Measurements from ENCODE around the gene AP1M2.
A peak's percentile ranks its signal among the peaks of the same experiment; 100 is the strongest.
"Not testable (repeated sequence)": the region's sequence is repeated elsewhere in the genome, so short reads cannot be mapped to it uniquely, and the experiment has no call there.

The AP1M2 gene

DNA sequence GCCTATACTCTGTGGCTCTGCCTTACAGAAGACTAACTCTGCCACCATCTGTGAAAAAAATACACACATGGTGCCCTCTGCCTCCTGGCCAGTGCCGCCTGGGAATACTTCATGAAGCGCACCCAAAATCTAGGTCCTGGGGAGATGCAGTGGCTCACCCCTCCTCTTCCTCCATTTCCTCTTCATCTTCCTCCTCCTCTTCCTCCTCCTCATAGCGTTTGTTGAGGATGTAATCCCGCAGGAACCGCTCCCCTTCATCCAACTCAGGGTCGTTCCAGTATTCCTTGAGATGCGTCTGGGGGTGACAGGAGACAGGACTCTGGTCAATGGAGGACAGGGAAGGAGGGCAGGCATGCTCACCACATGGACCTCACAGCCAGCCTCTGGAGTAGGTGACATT lies 27.0 kb downstream of the AP1M2 start:
- no peak for DNase-seq

DNA sequence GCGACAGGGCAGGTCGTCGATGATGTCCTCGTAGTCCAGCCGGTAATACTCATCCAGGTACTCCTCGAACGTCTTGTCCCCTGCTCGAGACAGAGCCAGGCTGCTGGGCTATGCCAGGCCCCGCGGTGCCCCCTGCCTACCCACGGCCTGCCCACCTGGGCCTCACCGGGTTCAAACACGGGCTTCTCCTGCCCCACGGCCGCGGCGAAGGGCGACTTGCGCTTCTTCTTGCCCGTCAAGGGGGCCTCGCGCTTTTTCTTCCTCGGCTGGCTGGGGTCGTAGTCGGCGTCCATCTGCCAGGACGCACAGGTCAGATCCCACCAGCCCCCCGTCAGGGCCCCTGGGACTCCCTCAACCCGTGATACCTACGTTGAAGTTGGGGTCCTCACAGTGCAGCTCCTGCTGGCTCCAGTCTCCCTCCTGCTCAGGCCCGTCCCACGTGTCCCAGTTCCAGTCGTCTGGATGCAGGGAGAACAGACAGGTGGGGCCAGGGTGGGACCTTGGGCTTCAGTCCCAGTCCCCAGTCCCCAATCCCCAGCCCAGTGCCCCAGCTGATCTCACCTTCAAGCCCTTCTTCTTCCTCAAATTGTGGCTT lies 29.4 kb downstream of the AP1M2 start:
- no peak for DNase-seq

DNA sequence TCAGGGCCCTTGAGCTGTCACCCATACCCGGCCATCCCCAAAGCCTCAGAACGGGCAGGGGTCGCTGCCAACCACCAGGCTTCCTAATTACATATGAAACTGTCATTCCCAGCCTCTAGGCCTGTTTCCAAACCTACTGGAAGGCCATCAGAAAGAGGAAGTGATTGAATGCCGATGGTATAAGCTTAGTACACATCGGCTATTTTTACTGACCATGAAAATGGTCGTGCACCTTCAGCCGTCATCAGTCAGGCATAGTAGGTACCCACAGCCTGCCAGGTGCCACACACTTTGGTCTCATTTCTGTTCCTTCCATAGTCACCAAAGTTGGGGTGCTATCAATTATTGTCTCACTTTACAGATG lies 31.5 kb downstream of the AP1M2 start:
- DNase-seq, result no peak

DNA sequence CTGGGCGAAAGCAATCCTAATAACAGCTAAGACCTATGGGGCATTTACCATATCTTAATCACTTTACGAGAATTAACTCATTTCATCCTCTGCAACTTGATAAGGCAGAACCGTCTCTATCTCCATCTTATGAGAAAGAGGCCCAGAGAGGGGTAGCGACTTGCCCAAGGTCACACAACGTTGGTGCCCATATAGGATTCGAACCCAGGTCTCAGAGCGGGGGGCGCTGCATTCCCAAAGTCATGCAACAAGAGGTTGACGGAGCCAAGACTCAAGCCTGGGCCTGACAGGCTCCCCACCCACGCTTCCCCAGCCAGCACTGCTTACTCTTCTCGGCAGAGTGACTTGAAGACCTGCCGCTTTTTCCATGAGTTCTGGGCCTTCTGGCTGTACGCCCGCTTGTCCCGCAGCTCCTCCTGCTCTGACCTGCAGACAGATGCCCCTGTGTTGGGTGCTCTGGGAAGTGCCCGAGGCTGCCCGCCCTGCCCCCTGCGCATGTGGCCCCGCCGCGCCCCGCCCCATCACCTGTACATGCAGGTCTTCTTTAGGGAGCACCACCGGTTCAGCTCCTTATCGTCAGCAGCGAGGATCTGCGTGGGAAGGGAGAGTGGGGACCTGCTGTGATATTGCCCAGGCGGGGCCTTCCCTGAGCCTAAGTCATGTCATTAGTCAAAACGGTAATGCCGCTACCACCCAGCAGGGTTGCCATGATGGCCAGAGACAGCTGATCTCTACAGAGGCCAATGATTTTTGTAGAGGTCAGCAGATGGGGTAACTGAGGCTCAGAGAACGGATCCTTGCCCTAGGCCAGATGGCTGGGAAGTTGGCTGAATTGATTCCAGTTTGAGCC lies 32.1 kb downstream of the AP1M2 start:
- DNase-seq, result no peak

DNA sequence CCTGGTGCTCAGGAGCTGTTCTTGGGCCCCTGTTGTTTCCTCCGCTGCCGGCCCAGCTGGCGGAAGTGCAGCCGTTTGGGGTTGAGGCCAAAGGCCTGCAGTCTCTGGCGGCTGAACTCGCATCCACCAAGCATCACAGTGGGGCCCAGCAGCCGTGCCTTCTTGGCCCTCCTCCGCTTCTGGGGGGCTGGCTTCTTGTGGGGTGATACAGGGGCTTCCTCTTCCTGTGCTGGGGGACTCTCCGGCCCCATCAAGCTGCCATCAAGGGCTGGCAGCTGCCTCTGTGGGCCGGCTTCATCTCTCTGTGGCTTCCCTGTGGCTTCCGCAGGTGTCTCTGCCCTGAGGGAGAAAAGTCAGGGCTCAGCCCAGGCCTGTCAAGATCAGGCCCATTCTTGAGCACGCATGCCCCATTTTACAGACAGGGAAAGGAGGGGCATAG lies 33.1 kb downstream of the AP1M2 start:
- DNase-seq, result peak in 1 of 2 donors; percentile 97

DNA sequence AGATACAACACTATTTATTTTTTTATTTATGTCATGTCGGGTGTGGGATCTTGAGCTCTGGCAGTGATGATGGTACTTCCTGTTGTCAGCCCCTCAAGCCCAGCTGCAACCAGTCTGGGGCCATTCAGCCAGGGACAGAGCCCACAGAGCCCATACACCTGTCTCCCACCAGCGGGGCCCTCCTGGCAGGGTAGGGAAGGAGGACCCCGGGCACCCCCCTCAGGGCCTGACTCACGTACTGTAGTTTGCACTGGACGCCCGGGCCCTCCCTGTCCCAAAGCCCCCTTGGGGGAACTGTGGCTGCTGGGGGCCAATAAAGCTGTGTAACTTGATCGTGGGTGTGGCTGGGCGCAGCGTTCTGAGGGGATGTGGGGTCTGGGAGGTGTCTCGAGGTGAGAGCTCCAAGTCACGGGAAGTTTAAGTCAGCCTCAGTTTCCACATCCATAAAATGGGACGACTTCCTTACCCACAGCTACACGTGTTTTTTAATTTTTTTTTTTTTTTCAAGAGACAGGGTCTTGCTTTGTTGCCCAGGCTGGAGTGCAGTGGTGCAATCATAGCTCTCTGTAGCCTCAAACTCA lies 33.9 kb downstream of the AP1M2 start:
- DNase-seq, result no peak

DNA sequence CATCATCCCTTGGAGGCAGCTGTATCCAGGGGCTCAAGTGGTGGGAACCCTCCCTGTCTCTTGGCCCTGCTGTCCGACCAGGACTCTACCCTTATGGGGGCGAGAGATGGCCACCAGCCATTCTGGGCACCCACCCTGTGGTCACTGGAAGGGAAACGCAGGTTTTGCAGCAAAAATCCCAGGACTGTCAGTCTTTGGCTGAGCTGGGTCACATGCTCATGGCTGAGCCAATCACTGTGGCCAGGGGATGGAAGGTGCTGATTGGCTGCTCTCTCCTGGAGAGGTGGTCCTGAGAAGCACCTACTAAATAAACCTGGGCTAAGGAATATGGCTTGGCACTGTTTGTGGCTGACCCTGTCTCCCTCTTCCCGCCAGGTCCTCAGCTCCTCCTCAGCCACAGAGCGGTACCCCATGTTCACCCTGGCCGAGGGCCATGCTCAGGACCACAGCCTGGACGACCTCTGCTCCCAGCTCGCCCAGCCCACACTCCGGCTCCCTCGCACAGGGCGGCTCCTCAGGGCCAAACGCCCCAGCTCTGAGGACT lies 34.5 kb downstream of the AP1M2 start:
- DNase-seq, result no peak

DNA sequence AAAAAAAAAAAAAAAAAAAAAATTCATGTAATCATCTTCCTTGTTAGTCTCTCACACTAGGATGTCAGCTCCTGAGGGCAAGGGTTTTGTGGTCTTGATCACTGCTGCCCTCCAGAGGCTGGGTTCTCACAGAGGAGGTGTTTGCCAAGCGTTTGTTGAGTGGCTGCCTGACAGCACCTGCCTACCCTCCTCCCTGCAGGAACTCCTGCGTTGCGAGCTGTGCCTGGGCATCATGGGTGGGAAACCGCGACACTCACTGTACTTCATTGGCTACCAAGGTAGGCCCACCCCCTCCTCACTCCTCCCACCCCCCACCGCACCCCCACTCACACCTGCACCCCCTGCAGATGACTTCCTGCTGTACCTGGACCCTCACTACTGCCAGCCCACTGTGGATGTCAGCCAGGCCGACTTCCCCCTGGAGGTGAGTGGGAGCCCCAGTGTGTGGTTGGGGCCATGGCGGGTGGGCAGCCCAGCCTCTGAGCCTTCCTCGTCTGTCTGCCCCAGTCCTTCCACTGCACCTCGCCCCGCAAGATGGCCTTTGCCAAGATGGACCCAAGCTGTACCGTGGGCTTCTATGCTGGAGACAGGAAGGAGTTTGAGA lies 35.3 kb downstream of the AP1M2 start:
- DNase-seq, result no peak

DNA sequence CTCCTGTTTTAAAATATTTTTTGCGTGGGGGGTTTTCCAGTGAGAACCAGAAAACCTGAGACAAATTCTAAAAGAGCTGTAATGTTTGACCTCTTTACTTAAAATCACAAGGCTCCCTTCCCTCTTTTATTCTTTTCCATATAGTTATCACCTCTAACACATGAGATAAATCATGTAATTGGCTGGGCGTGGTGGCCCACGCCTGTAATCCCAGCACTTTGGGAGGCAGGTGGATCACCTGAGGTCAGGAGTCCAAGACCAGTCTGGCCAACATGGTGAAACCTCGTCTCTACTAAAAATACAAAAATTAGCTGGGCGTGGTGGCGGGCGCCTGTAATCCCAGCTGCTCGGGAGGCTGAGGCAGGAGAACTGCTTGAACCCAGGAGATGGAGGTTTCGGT lies 36.1 kb downstream of the AP1M2 start:
- DNase-seq, result not testable (repeated sequence)

DNA sequence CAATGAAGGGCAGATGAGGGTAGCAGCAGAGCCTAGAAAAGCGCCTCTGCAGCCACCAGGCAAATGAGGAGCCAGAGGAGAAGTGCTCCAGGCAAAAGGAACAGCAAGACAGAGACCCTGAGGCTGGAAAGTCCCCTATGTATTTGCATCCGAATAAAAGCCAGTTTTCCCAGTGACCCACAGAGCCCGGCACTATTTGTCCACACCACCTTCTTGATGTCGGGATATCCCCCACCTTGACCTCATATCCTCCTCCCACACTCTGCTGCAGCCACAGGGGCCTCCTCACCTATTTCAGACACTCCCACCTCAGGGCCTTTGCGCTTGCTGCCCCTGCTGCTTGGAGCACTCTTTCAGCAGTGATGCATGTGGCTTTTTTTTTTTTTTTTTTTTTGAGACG lies 36.8 kb downstream of the AP1M2 start:
- no peak for DNase-seq

DNA sequence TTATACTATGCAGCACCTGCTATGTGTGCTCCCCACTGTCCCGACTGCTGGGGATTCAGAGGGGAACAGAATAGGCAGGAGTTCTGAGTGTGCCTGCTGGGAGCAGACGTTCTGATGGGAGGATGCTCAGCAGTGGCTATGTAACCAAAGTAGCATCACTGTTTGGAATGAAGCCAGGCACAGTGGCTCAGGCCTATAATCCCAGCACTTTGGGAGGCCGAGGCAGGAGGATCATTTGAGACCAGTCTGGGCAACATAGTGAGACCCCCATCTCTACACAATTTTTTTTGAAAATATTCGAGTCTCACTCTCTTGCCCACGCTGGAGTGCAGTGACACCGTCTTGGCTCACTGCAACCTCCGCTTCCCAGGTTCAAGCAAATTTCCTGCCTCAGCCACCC lies 37.4 kb downstream of the AP1M2 start:
- DNase-seq, result no peak

DNA sequence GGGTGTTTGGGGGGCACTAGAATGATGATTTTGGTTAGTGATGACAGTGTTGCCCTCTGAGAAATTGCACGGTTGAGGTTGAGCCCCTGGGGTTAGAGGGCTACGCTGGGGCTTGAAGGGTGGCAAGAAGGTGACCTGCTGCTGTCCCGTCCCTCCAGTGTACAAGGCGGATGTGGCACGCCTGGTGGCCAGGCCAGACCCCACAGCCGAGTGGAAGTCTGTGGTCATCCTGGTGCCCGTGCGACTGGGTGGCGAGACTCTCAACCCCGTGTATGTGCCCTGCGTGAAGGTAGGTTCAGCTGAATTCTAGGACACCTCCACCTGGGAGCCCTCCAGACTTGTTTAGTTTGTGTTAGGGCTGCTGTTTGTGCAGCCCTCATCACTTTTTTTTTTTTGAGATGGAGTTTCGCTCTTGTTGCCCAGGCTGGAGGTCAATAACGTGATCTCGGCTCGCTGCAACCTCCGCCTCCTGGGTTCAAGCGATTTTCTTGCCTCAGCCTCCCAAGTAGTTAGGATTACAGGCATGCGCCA lies 38.3 kb downstream of the AP1M2 start:
- no peak for DNase-seq

DNA sequence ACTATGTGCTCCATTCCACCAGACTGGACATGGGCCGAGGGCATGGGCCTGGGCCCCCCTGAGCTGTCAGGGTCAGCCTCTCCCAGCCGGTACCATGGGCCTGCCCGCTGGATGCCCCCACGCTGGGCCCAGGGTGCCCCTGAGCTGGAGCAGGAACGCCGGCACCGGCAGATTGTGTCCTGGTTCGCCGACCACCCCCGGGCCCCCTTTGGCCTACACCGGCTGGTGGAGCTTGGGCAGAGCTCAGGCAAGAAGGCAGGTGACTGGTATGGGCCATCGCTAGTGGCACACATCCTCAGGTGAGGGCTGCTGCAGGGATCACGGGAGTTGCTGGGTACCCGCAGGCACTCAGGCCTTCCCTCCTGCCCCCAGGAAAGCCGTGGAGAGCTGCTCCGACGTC lies 40.3 kb downstream of the AP1M2 start:
- DNase-seq, result no peak

DNA sequence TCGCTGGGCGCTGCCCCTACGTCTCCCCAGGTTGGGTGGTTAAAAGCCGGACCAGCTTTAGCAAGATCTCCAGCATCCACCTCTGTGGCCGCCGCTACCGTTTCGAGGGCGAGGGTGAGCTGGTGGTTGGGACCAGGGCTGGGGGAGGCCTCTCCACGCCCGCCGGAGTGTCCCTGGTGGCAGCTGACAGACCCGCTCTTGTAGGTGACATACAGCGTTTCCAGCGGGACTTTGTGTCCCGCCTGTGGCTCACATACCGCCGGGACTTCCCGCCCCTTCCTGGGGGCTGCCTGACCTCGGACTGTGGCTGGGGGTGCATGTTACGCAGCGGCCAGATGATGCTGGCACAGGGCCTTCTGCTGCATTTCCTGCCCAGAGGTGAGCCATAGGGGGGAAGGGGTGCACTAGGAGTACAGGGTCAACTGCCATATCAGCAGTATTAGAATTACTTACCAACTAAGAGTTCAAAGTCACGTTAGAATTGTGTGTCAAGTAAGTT lies 42.3 kb downstream of the AP1M2 start:
- DNase-seq, result no peak

DNA sequence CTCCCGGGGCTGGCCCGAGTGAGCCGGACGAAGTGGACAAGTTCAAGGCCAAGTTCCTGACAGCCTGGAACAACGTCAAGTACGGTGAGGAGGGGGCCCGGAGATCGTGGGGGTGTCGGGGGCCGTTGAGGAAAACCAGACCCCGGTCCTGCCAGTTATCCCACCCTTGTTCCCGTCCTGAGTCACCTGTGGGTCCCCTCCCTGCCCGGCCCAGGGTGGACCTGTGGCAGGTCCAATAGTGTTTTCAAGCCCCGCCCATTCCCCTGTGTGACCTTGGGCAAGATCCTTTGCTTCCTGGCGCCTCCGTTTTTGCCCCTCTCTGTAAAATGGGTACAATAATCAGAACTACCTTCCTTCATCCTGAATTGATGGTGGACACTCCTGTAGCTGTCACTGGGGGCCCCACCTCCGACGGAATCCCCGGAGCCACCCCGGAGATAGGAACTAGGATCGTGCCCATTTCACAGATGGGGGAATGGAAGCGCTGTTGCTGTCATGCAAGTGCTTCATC lies 42.8 kb downstream of the AP1M2 start:
- peak in 1 of 2 donors; percentile 48 for DNase-seq

DNA sequence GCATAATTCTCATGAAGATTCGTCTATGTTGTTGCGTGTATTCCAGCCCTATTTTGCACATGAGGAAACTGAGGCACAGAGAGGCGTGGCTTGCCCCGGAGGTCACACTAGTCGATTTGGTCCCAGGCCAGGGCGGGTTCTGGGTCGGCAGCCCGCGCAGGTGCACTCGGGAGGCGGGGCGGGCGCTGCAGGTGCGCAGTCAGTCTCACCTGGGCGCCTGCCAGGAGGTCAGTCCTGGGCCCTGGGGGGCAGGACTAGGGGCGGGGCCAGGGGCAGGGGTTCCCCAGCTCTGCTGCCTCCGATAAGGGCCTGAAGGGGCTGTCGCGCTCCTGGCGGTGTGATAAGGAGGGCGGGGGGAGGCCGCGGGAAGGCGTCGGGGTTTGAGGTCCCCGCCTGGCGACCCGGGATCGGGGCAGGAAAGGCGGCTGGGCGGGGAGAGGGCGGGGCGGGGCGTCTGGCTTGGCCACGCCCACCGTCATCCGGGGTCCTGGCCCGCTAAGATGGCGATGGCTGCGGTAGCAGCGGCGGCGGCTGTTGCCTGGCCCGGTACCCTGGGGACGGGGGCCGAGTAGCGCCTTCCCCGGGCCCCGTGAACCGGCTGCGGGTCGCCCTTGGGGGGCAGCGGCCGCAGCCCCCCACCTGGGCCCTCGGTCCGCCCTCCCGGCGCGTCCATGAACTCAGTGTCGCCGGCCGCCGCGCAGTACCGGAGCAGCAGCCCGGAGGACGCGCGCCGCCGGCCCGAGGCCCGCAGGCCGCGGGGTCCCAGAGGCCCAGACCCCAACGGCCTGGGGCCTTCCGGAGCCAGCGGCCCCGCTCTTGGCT lies 43.5 kb downstream of the AP1M2 start, which contains the start of gene ATG4D:
Gene ATG4D (plus strand): TSS at position 485 of the 822 bp plus-strand sequence. CDS start 187 bp downstream, at position 672.
- peak; percentile 32 to 74 for DNase-seq

DNA sequence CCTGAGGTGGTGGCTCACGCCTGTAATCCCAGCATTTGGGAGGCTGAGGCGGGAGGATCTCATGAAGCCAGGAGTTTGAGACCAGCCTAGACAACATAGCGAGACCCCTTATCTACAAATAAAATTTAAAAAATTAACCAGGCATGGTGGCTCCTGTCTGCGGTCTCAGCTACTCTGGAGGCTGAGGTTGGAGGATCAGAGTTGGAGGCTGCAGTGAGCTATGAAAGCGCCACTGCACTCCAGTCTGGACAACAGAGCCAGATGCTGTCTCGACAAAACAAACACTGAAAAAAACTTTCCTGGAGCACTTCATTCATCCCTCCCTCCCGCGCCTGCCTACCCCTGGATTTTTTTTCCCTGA lies 44.1 kb downstream of the AP1M2 start:
- DNase-seq, result no peak

DNA sequence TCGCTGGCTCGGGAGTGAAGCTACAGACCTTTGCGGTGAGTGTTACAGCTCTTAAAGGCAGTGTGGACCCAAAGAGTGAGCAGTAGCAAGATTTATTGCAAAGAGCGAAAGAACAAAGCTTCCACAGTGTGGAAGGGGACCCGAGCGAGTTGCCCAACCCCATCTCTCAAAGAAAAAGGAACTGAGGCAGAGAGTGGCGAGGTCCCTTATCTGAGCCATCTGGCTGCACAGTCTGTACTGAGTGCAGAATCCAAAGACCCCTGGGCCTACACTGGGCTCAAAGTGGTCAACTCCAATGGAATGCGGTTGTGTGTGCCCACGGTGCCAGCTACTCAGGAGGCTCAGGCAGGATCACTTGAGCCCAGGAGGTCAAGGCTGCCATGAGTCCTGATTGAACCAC lies 48.1 kb downstream of the AP1M2 start:
- not testable (repeated sequence) for DNase-seq

DNA sequence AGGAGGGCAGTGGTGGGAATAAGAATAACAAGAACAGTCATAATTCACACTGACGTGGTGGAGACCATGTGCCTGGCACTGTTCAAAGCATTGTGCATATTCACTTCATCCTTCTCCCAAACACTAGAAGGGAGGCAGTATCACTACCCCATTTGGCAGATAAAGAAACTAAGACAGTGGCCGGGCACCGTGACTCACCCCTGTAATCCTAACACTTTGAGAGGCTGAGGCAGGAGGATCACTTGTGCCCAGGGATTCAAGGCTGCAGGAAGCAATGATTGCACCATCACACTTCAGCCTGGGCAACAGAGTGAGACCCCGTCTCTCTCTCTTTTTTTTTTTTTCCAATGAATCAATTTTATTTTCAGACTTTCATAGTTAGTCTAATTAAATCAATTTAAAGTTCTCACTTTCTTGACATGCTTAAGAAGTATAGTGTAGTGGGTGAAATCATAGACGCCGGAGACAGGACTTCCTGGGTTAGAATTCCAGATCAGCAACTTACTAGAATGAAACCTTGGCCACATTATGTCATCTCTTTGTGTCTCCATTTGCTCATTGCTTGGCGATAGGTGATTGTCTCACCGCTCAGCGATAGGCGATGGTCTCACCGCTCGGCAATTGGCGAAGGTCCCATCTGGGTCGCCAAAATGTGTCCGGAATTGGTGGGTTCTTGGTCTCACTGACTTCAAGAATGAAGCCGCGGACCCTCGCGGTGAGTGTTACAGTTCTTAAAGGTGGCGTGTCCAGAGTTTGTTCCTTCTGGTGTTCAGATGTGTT lies 48.7 kb downstream of the AP1M2 start:
- no peak for DNase-seq

DNA sequence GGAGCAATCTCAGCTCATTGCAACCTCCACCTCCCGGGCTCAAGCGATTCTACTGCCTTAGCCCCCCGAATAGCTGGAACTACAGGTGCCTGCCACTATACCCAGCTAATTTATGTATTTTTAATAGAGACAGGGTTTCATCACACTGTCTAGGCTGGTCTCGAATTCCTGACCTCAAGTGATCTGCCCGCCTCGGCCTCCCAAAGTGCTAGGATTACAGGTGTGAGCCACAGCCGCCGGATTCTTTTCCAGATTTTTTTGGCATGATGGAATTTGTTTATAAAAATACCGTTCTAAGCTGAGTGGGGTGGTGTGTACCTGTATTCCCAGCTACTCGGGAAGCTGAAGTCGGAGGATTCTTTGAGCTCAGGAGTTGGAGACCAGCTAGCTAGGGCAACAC lies 49.4 kb downstream of the AP1M2 start:
- DNase-seq, result no peak

DNA sequence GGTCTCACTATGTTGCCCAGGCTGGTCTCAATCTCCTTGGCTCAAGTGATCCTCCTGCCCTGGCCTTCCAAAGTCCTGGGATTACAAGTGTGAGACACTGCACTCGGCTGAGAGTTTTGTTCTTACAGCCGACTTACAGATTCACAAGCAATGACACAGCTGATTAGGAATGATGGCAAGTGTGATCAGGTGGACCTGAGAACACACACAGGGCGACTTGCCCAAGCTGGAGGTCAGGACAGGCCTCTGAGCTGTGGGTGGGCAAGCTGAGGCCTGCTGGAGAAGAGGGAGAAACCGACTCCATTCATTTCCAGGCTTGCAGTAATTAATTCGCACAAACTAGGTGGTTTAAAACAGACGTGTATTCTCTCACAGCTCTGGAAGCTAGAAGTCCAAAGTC lies 51.5 kb downstream of the AP1M2 start:
- DNase-seq, result no peak
